OCI-LY7 (cell line): ENCODE data around the gene DPYSL4.

Experiments used
- CTCF ChIP-seq: fragments of 200-600 bp; sonication (generic); conservative IDR thresholded peaks from 2 replicates; pipeline ENCODE4 v1.5.1; 2014; ENCODE audit warnings: mild to moderate bottlenecking, antibody characterized with exemption, low read length, moderate library complexity, mixed read lengths
- EZH2phosphoT487 ChIP-seq: fragments of 200-600 bp; sonication (generic); IDR thresholded peaks from 2 replicates; pipeline ENCODE4 v1.6.1; 2018; ENCODE audit warnings: low read depth, borderline replicate concordance, mild to moderate bottlenecking, mixed run types, antibody characterized with exemption, low read length, moderate library complexity, mixed read lengths

GRCh38 chr10:132250481-132251475 lies 64.0 kb downstream of the DPYSL4 start:
- no peak for TF ChIP-seq CTCF
- TF ChIP-seq EZH2phosphoT487, result no peak
